Measurements from ENCODE around the gene ISOC2.

DNA sequence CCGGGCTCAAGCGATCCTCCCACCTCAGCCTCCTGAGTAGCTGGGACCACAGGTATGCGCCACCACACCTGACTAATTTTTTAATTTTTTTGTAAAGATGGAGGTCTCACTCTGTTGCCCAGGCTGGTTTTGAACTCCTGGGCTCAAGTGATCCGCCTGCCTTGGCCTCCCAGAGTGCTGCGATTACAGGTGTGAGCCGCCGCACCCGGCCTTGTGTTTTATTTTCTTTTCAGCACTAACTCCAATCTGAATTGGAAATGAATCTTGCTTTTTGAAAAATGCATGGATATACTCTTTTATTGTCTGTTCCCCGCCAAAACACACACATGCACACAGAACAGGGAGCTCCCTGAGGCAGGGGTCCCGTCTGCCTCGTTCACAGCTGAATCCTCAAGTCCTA lies 1.3 kb upstream of the ISOC2 start:
- TF ChIP-seq BHLHE40 (IDR thresholded peaks at IDR 0.05; ENCODE audit: borderline replicate concordance) (no peak), SUZ12 (IDR thresholded peaks at IDR 0.05) (no peak), SP1 (IDR thresholded peaks at IDR 0.05) (no peak), FOXM1 (IDR thresholded peaks at IDR 0.05; ENCODE audit: borderline replicate concordance) (no peak), TARDBP (IDR thresholded peaks at IDR 0.05) (no peak), HDGF (IDR thresholded peaks at IDR 0.05; ENCODE audit: borderline replicate concordance) (no peak), ELF4 (IDR thresholded peaks at IDR 0.05) (no peak), LEF1 (IDR thresholded peaks at IDR 0.05; ENCODE audit: borderline replicate concordance) (no peak), FOXK2 (IDR thresholded peaks at IDR 0.05) (no peak)
- TF ChIP-seq, protein P1, sequence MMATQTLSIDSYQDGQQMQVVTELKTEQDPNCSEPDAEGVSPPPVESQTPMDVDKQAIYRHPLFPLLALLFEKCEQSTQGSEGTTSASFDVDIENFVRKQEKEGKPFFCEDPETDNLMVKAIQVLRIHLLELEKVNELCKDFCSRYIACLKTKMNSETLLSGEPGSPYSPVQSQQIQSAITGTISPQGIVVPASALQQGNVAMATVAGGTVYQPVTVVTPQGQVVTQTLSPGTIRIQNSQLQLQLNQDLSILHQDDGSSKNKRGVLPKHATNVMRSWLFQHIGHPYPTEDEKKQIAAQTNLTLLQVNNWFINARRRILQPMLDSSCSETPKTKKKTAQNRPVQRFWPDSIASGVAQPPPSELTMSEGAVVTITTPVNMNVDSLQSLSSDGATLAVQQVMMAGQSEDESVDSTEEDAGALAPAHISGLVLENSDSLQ (IDR thresholded peaks at IDR 0.05): no peak
